H1 (cell line): ENCODE results near the gene AP5M1. TPM values are rescaled to one million over a fixed set of nuclear protein-coding genes. Genes with fewer than 3 reads are reported as not detected.

ENCODE experiments used
- SP2 ChIP-seq: IDR thresholded peaks from 2 replicates; pipeline ENCODE4 v1.6.1; 2012; ENCODE audit warnings: mild to moderate bottlenecking, low read length, inconsistent platforms
- polyA plus RNA-seq, 7 experiments: library from polyadenylated mRNA; depleted of rRNA in 3 of 7; stranded (reverse) in 5 of 7; unstranded in 2 of 7; fragments of >200 nt in 5 of 7; fragments of 200-250 nt in 2 of 7; gene quantifications; 1 replicate in 5 of 7; 2 replicates in 1 of 7; 4 replicates in 1 of 7; pipeline versions ENCODE4 v1.2.1 to v1.2.3, GENCODE V29; 2011 to 2013; ENCODE audit warnings: missing spikeins in 2 of 7, mixed read lengths in 2 of 7
- total RNA-seq: library from RNA; stranded (reverse); fragmentation: NEBNext Ultra II Directional; extraction: Animal tissue kit (Norgen Biotek cat#: 25700); gene quantifications from 2 replicates; pipeline ENCODE4 v1.2.1, GENCODE V29; 2021
- TF ChIP-seq, protein P1 (sequence below): fragments of 300-600 bp; sonication (generic); IDR thresholded peaks from 2 replicates; pipeline ENCODE4 v1.7.1; 2012; ENCODE audit warnings: low read length, moderate library complexity, mild to moderate bottlenecking, inconsistent platforms; ENCODE audit not compliant: insufficient replicate concordance

The AP5M1 gene
- total and polyA plus RNA-seq, 2 of the 8 experiments (the other 6 are each of a cell fraction or from before 2014, with no cell fraction given) = 20.9 to 51.9 TPM

DNA sequence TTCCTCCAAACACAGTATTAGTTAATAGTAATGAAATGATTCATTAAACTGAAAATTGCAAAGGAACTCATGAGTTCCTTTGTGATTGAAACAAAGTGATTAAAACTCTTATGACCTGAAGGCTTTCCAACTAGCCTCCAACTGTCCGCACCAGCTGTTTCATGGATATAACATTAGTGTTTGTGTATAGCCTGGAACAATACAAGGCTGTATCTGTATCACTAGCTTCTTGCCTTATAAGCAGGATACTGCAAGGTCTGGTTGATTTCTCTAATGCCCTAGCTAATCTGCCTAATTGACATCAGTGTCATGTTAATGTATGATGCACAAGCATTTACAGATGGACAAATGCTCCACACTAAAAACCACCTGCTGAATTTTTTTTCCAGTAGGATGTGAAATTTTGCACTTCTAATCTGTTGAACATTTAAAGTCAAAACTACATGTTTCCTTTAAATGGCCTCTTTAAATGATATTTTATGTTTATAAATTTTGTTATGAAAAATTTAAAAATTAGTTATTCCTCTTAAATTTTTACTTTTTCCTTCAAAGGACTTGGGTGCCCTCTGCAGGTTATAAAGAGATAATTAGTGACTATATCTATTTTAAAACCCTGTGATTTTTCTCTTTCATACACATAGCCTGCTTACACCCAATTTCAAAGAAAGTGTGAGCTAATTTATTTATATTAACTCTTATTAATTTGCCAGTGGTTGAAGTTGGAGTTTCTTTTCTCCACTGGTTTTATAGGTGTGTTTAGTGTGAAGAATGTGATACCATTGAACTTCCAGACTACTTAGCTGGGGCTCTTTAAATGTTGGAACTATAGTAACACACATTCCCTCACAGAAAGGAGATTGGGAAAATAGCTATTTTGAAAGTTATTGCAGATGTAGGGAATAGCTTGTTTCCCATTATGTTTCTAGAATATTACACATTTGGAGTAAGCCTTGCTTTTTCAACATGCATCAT, 25.4 kb downstream of the AP5M1 start (continued):
- TF ChIP-seq, protein P1, sequence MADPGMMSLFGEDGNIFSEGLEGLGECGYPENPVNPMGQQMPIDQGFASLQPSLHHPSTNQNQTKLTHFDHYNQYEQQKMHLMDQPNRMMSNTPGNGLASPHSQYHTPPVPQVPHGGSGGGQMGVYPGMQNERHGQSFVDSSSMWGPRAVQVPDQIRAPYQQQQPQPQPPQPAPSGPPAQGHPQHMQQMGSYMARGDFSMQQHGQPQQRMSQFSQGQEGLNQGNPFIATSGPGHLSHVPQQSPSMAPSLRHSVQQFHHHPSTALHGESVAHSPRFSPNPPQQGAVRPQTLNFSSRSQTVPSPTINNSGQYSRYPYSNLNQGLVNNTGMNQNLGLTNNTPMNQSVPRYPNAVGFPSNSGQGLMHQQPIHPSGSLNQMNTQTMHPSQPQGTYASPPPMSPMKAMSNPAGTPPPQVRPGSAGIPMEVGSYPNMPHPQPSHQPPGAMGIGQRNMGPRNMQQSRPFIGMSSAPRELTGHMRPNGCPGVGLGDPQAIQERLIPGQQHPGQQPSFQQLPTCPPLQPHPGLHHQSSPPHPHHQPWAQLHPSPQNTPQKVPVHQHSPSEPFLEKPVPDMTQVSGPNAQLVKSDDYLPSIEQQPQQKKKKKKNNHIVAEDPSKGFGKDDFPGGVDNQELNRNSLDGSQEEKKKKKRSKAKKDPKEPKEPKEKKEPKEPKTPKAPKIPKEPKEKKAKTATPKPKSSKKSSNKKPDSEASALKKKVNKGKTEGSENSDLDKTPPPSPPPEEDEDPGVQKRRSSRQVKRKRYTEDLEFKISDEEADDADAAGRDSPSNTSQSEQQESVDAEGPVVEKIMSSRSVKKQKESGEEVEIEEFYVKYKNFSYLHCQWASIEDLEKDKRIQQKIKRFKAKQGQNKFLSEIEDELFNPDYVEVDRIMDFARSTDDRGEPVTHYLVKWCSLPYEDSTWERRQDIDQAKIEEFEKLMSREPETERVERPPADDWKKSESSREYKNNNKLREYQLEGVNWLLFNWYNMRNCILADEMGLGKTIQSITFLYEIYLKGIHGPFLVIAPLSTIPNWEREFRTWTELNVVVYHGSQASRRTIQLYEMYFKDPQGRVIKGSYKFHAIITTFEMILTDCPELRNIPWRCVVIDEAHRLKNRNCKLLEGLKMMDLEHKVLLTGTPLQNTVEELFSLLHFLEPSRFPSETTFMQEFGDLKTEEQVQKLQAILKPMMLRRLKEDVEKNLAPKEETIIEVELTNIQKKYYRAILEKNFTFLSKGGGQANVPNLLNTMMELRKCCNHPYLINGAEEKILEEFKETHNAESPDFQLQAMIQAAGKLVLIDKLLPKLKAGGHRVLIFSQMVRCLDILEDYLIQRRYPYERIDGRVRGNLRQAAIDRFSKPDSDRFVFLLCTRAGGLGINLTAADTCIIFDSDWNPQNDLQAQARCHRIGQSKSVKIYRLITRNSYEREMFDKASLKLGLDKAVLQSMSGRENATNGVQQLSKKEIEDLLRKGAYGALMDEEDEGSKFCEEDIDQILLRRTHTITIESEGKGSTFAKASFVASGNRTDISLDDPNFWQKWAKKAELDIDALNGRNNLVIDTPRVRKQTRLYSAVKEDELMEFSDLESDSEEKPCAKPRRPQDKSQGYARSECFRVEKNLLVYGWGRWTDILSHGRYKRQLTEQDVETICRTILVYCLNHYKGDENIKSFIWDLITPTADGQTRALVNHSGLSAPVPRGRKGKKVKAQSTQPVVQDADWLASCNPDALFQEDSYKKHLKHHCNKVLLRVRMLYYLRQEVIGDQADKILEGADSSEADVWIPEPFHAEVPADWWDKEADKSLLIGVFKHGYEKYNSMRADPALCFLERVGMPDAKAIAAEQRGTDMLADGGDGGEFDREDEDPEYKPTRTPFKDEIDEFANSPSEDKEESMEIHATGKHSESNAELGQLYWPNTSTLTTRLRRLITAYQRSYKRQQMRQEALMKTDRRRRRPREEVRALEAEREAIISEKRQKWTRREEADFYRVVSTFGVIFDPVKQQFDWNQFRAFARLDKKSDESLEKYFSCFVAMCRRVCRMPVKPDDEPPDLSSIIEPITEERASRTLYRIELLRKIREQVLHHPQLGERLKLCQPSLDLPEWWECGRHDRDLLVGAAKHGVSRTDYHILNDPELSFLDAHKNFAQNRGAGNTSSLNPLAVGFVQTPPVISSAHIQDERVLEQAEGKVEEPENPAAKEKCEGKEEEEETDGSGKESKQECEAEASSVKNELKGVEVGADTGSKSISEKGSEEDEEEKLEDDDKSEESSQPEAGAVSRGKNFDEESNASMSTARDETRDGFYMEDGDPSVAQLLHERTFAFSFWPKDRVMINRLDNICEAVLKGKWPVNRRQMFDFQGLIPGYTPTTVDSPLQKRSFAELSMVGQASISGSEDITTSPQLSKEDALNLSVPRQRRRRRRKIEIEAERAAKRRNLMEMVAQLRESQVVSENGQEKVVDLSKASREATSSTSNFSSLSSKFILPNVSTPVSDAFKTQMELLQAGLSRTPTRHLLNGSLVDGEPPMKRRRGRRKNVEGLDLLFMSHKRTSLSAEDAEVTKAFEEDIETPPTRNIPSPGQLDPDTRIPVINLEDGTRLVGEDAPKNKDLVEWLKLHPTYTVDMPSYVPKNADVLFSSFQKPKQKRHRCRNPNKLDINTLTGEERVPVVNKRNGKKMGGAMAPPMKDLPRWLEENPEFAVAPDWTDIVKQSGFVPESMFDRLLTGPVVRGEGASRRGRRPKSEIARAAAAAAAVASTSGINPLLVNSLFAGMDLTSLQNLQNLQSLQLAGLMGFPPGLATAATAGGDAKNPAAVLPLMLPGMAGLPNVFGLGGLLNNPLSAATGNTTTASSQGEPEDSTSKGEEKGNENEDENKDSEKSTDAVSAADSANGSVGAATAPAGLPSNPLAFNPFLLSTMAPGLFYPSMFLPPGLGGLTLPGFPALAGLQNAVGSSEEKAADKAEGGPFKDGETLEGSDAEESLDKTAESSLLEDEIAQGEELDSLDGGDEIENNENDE = no peak
- TF ChIP-seq SP2 = no peak
